Activated B cell treated with CpG ODN at 0.5 μM for 24 hours (primary cell): ENCODE data around the gene ABCA5. TPM values are rescaled to one million over a fixed set of nuclear protein-coding genes. Genes with fewer than 3 reads are reported as not detected.
A peak's percentile ranks its signal among the peaks of the same experiment; 100 is the strongest.

ENCODE experiments used
- ATAC-seq: fragments of 200-7000 bp; cut with Tn5 transposase; one replicate; pipeline ENCODE4 v1.10.0; 2021; ENCODE audit warnings: low read depth, mild to moderate bottlenecking, moderate library complexity
- CTCF ChIA-PET: fragments of 350-600 bp; sonication (Branson Sonifier 250); formaldehyde crosslinking; loops from one replicate; lab custom pipeline; 2021; ENCODE audit warnings: antibody characterized with exemption; lab: Charles Lee
- POLR2A ChIA-PET: fragments of 350-600 bp; sonication (Branson Sonifier 250); formaldehyde crosslinking; loops from one replicate; lab custom pipeline; 2021; ENCODE audit warnings: antibody characterized with exemption; lab: Charles Lee
- DNase-seq: peaks from one replicate; pipeline ENCODE4 v3.0.0; 2022
- H3K27ac Mint-ChIP-seq: one replicate; pipeline ENCODE4 v1.8.0; 2020; ENCODE audit warnings: mixed read lengths
- H3K27me3 Mint-ChIP-seq: one replicate; pipeline ENCODE4 v1.8.0; 2021; ENCODE audit warnings: mixed read lengths
- H3K36me3 Mint-ChIP-seq: one replicate; pipeline ENCODE4 v1.8.0; 2021; ENCODE audit warnings: low read depth, mixed read lengths
- H3K4me1 Mint-ChIP-seq: one replicate; pipeline ENCODE4 v1.8.0; 2021; ENCODE audit warnings: mixed read lengths
- H3K4me3 Mint-ChIP-seq: one replicate; pipeline ENCODE4 v1.8.0; 2020; ENCODE audit warnings: mild to moderate bottlenecking, mixed read lengths
- H3K9me3 Mint-ChIP-seq: one replicate; pipeline ENCODE4 v1.8.0; 2020; ENCODE audit warnings: mixed read lengths
- intact Hi-C: fragments of 100-400 bp; cut with micrococcal nuclease; formaldehyde crosslinking; loops from one replicate; pipeline ENCODE4 v1.15.1; 2024
- total RNA-seq: library from RNA; stranded (reverse); gene quantifications from 2 replicates; pipeline ENCODE4 v1.2.3, GENCODE V29; 2022
- TF ChIP-seq, protein P1 (sequence below): fragments of 200-600 bp; IDR thresholded peaks from one replicate; pipeline ENCODE4 v1.8.0; 2022; ENCODE audit warnings: antibody characterized with exemption, mild to moderate bottlenecking

Gene ABCA5
- total RNA-seq, 1 donor from 2014 or later, result 30.3 TPM

DNA sequence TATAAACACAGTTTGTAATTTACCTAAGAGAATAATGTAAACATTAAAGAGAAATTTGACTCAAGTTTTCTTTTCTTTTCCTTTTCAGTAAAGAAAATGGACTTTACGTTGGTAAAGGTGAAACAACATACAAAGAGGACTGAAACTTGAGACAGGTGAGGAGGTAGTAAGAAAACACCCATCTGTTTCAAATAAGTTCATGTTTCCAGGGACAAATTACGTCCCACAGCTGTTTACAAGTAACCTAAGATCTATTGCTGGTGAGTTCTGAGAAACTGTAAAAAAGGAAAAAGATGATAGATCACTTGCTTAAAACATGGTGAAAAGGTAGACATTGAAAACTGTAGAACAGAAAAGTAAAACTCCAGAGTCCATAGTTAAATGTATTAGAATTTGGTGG lies 4.8 kb upstream of the ABCA5 start:
- CTCF ChIA-PET, result no interaction called here
- peaks cover 10% of the 10 kb centered on the region for H3K4me1 Mint-ChIP-seq
- TF ChIP-seq, protein P1, sequence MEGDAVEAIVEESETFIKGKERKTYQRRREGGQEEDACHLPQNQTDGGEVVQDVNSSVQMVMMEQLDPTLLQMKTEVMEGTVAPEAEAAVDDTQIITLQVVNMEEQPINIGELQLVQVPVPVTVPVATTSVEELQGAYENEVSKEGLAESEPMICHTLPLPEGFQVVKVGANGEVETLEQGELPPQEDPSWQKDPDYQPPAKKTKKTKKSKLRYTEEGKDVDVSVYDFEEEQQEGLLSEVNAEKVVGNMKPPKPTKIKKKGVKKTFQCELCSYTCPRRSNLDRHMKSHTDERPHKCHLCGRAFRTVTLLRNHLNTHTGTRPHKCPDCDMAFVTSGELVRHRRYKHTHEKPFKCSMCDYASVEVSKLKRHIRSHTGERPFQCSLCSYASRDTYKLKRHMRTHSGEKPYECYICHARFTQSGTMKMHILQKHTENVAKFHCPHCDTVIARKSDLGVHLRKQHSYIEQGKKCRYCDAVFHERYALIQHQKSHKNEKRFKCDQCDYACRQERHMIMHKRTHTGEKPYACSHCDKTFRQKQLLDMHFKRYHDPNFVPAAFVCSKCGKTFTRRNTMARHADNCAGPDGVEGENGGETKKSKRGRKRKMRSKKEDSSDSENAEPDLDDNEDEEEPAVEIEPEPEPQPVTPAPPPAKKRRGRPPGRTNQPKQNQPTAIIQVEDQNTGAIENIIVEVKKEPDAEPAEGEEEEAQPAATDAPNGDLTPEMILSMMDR, result no peak
- H3K4me3 Mint-ChIP-seq, result no peak overlapping the region
- no peak overlapping the region for H3K27ac Mint-ChIP-seq
- H3K36me3 Mint-ChIP-seq, result peaks cover 4% of the 10 kb centered on the region
- no peak for ATAC-seq
- intact Hi-C loops, result no loop called here
- H3K9me3 Mint-ChIP-seq, result no peaks in the 10 kb centered on the region
- no peak for DNase-seq
- POLR2A ChIA-PET, result no interaction called here
- H3K27me3 Mint-ChIP-seq, result peaks cover 13% of the 10 kb centered on the region

DNA sequence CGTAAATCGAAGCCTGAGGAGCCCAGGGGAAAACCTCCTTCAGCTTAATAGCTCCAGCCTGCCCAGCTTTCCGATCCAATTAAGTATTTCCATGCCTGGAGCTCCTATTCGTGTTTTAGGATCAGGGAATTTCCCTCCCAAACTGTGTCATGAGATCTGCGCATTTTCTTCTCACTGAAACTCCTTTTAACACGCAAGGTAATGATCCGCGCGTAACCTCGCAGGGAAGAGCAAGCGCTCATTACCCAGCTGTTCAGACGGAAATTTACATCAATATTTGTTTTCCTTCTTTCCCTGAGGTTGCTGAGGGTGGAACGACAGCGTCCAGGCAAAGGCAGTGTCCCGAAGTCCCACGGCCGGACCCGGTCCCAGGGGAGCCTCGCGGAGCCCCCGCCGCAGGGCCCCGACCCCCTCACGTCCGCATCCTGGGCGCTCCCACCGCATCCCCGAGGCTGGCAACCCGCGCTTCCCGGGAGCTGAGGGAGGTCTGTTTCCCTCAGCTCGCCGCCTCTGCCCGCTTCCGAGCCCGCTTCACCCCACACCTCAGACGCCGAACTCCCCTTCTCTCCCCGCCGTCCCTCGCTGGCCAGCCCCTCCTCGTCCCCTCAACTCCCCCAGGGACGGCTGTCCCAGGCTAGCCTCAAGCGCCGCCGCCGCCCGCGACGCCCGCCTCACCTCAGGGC lies 415 bp downstream of the ABCA5 start:
- peak overlapping the region; percentile 96 for H3K27ac Mint-ChIP-seq
- ChIA-PET POLR2A (interaction anchor here (0.5 to 1.6 kb wide), 10 partner anchors 9 to 1502 kb away, joined by 3 to 13 read pairs (median 4); partner anchors contain the start of genes BPTF and MAP2K6), CTCF (interaction anchor here (1.1 to 1.2 kb wide), 2 partner anchors 10 to 68 kb away, joined by 3 to 4 read pairs; no protein-coding TSS in a partner anchor)
- DNase-seq, result no peak
- peak overlapping the region; percentile 98 for H3K4me3 Mint-ChIP-seq
- H3K27me3 Mint-ChIP-seq, result peaks cover 4% of the 10 kb centered on the region
- no peak for ATAC-seq
- TF ChIP-seq, protein P1, result no peak
- peaks cover 5% of the 10 kb centered on the region for H3K36me3 Mint-ChIP-seq
- H3K9me3 Mint-ChIP-seq, result no peaks in the 10 kb centered on the region
- intact Hi-C loops, result loop anchor here (1.0 to 5.0 kb wide), 12 partner anchors 88 to 1968 kb away; partner anchors contain the start of genes ARSG, KPNA2, MAP2K6 and PRKAR1A
- H3K4me1 Mint-ChIP-seq, result peaks cover 27% of the 10 kb centered on the region

DNA sequence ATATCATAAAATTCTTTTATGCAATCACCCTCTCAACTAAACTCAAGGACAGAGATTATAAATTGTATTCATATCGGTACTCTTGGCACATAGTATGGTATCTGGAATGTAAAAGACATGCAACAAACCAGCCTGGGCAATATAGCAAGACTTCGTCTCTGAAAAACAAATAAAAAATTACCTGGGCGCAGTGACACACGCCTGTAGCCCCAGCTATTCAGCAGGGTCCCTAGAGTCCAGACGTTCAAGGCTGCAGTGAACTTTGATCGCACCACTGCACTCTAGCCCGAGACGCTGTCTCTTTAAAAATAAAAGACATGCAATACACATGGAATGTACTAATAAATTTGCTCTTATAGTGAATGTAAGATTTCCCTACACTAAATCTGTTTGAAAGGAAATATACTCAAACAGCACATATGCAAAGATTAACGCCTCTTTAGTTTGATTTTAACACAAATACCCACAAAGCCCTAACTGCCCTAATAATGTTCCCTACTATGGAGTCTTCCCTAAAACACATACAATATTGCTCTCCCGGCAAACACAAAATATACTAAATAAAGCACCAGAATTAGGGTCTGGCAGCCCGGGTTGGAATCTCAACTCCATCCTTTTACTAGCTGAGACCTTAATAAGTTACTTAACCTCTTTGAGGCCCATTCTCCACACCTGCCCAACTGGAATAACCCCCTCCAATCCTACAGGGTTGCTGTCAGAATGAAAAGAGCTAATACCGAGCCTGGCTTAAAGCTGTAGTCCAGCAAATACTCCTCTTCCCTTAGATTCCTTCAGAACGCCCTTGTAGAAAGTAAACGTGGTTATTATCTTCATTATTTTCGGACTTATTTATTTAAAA lies 1.2 kb downstream of the ABCA5 start:
- Mint-ChIP-seq H3K4me1 (peaks cover 27% of the 10 kb centered on the region), H3K9me3 (no peaks in the 10 kb centered on the region), H3K4me3 (peak overlapping the region; percentile 98), H3K27ac (peak overlapping the region; percentile 96), H3K27me3 (peaks cover 2% of the 10 kb centered on the region), H3K36me3 (peaks cover 5% of the 10 kb centered on the region)
- CTCF ChIA-PET, result interaction anchor here (1.2 kb wide), 1 partner anchor 69 kb away, joined by 4 read pairs; no protein-coding TSS in a partner anchor
- POLR2A ChIA-PET, result interaction anchor here (0.6 to 1.6 kb wide), 6 partner anchors 8 to 191 kb away, joined by 3 to 9 read pairs (median 5); partner anchors contain the start of gene MAP2K6
- DNase-seq, result no peak
- no peak for ATAC-seq
- TF ChIP-seq, protein P1, result no peak
- intact Hi-C loops, result loop anchor here (2.0 to 5.0 kb wide), 5 partner anchors 197 to 1967 kb away; partner anchors contain the start of genes ARSG, PSMD12 and SLC16A6

DNA sequence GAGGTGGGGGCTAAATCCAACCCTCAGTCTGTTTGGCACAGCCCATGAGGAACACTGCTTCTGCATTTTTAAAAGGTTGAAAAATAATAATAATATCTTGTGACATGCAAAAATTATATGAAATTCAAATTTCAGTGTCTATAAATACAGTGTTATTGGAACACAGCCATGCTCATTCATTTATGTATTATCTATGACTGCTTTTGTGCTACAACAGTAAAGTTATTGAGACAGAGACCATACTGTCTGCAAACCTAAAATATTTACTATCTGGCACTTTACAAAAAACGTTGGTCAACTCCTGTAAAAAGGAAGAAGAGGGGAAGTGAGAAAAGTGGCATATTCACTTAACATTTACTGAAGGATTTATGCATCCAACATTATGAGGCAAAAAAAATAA lies 3.1 kb downstream of the ABCA5 start:
- H3K27ac Mint-ChIP-seq, result no peak overlapping the region
- POLR2A ChIA-PET, result no interaction called here
- CTCF ChIA-PET, result no interaction called here
- TF ChIP-seq, protein P1, result no peak
- ATAC-seq (no peak), DNase-seq (no peak)
- H3K4me3 Mint-ChIP-seq, result no peak overlapping the region
- H3K36me3 Mint-ChIP-seq, result peaks cover 5% of the 10 kb centered on the region
- H3K27me3 Mint-ChIP-seq, result no peaks in the 10 kb centered on the region
- intact Hi-C loops, result no loop called here
- H3K9me3 Mint-ChIP-seq, result no peaks in the 10 kb centered on the region
- H3K4me1 Mint-ChIP-seq, result peaks cover 29% of the 10 kb centered on the region

DNA sequence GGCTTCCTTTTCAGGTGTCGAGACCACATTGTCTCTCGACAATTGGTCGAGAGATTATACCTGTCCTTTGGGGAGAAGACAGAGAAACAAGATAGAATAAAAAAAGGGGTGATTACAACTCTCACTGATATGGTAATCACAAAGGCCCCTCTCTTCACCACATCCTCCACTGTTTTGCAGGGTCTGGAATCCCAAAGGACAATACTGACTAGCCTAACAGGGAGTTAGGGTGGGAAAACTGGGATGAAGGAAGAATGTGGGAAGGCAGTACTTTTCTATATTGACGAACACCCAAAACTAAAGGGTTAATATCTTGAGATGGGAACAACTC lies 6.1 kb downstream of the ABCA5 start:
- CTCF ChIA-PET, result no interaction called here
- POLR2A ChIA-PET, result no interaction called here
- Mint-ChIP-seq H3K27ac (no peak overlapping the region), H3K36me3 (no peaks in the 10 kb centered on the region), H3K4me1 (peaks cover 13% of the 10 kb centered on the region), H3K9me3 (no peaks in the 10 kb centered on the region), H3K4me3 (no peak overlapping the region), H3K27me3 (no peaks in the 10 kb centered on the region)
- TF ChIP-seq, protein P1, result no peak
- no peak for DNase-seq
- intact Hi-C loops, result no loop called here
- ATAC-seq, result no peak
